Ascending aorta (tissue), 2 donors: ENCODE results near the gene RANBP10. TPM values are rescaled to one million over a fixed set of nuclear protein-coding genes. Genes with fewer than 3 reads are reported as not detected.

Experiments used
- DNase-seq, 2 donors: peaks; one replicate each; pipeline ENCODE4 v3.0.0-alpha.2; 2019; ENCODE audit warnings: low spot score in 2 of 2
- H3K27ac ChIP-seq, 2 donors: fragments of 200-600 bp; sonication (generic); one replicate each; pipeline ENCODE4 v1.5.1; 2016 to 2017; ENCODE audit warnings: mild to moderate bottlenecking in 1 of 2
- H3K27me3 ChIP-seq: fragments of 200-600 bp; sonication (generic); one replicate; pipeline ENCODE4 v1.5.1; 2017
- H3K36me3 ChIP-seq, 2 donors: fragments of 200-600 bp; sonication (generic); one replicate each; pipeline ENCODE4 v1.5.1; 2016
- H3K4me1 ChIP-seq, 2 donors: fragments of 200-600 bp; sonication (generic); one replicate each; pipeline ENCODE4 v1.5.1; 2016 to 2017; ENCODE audit warnings: mild to moderate bottlenecking in 1 of 2
- H3K4me3 ChIP-seq, 2 donors: fragments of 200-600 bp; sonication (generic); one replicate each; pipeline ENCODE4 v1.5.1; 2016 to 2017; ENCODE audit warnings: mild to moderate bottlenecking in 1 of 2
- H3K9me3 ChIP-seq, 2 donors: fragments of 200-600 bp; sonication (generic); one replicate each; pipeline ENCODE4 v1.5.1; 2016
- intact Hi-C: fragments of 100-400 bp; cut with DNase I; formaldehyde crosslinking; loops from one replicate; pipeline ENCODE4 v1.15.1; 2023
- total RNA-seq: library from RNA; depleted of rRNA; stranded (reverse); fragments of >200 nt; gene quantifications from one replicate; pipeline ENCODE4 v1.1.0, GENCODE V29; 2016
- TF ChIP-seq, protein P1 (sequence below), 3 experiments: fragments of 200-600 bp in 2 of 3; fragments of 450-650 bp in 1 of 3; sonication (generic) in 2 of 3; IDR thresholded peaks; one replicate each; pipeline ENCODE4 v1.5.1; 2016 to 2019; ENCODE audit warnings: antibody characterized with exemption in 3 of 3, mild to moderate bottlenecking in 1 of 3, moderate library complexity in 1 of 3

Gene RANBP10
- total RNA-seq, 1 donor from 2014 or later: 50.0 TPM

DNA sequence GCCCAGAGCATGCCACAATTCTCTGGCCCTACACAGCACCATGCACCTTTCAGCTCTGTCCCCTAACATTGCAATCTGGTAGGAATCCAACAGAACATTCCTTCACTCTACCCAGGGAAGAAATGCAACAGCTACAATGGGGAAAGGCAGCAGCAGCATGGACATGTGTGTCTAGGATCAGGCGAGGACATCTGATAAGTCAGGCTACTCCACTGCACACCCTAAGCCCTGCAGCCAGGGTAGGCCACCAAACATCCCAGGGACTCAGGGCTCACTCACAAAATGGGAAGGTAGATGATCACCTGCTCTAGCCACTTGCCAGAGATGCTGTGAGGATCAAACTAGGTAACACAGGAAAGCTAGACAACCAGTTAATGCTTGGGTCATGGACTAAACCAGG is 5.1 kb downstream of the RANBP10 start:
- Histone ChIP-seq H3K27ac (no peak overlapping the region), H3K4me3 (no peak overlapping the region), H3K9me3 (no peaks in the 10 kb centered on the region), H3K27me3 (no peaks in the 10 kb centered on the region), H3K36me3 (peaks cover 10 to 11% of the 10 kb centered on the region in 2 donors), H3K4me1 (peaks cover 0 to 8% of the 10 kb centered on the region in 2 donors)
- TF ChIP-seq, protein P1, sequence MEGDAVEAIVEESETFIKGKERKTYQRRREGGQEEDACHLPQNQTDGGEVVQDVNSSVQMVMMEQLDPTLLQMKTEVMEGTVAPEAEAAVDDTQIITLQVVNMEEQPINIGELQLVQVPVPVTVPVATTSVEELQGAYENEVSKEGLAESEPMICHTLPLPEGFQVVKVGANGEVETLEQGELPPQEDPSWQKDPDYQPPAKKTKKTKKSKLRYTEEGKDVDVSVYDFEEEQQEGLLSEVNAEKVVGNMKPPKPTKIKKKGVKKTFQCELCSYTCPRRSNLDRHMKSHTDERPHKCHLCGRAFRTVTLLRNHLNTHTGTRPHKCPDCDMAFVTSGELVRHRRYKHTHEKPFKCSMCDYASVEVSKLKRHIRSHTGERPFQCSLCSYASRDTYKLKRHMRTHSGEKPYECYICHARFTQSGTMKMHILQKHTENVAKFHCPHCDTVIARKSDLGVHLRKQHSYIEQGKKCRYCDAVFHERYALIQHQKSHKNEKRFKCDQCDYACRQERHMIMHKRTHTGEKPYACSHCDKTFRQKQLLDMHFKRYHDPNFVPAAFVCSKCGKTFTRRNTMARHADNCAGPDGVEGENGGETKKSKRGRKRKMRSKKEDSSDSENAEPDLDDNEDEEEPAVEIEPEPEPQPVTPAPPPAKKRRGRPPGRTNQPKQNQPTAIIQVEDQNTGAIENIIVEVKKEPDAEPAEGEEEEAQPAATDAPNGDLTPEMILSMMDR (IDR thresholded peaks at IDR 0.05): no peak
- intact Hi-C loops: loop anchor here (10.0 kb wide), 1 partner anchor 556 kb away; the partner anchor contains the start of genes FHOD1 and SLC9A5
- no peak for DNase-seq

DNA sequence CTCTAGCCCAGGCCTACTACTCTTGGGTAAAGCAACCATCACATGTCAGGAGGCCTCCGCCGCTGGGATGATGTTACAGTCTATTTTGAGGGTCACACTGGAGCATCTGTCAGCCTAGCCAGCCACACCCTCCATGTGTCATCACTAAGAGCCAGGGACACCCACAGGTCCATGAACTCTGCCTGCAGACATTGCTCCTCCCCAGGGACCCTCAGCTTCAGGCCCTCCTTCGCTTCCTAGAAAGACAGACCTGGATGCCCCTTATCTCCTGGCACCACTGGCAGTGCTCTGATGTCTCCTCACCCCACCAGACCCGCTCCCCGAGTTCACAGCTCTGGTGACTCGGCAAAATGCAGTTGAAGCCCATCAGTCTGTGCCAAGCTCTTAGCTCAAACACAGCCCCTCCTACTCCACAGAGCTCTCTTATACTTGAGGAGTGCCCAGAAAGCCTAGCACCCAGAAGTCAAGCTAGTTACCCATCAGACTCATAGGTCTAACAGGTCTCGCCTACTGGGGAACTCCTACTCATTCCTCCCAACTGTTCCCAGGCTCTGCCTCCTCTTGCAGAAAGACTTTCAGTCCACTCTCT is 5.9 kb downstream of the RANBP10 start:
- H3K4me1 ChIP-seq: peaks cover 0 to 8% of the 10 kb centered on the region in 2 donors

DNA sequence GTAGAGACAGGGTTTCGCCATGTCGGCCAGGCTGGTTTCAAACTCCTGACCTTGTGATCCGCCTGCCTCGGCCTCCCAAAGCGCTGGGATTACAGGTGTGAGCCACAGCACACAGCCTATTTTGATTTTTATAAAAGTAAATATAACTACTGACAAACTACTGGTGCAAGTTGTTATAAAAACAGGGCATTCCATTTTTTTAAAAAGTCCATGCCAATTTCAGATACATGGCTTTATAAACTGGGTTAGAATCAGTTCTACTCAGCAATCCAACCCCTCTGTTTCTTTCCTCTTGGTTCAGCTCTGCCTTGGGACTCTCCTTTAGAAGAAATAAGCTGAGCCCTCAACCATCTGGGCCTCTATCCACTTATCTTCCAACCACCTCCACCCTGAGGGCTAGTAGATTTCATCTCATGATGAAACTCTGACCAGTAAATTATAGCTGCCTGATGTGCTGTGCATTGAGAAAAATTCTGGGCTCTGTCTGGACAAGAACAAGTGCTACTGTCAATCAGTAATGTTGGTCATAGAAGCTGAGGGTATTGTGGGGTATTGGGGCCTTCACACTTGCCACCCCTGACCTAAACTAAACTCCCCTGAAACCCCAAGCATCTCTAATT is 10.2 kb downstream of the RANBP10 start:
- TF ChIP-seq, protein P1 (IDR thresholded peaks at IDR 0.05): no peak
- no peaks in the 10 kb centered on the region for H3K27me3 ChIP-seq
- no peaks in the 10 kb centered on the region for H3K9me3 ChIP-seq
- no peak overlapping the region for H3K27ac ChIP-seq
- H3K4me3 ChIP-seq: no peak overlapping the region
- DNase-seq: no peak
- H3K36me3 ChIP-seq: peaks cover 4 to 7% of the 10 kb centered on the region in 2 donors
- intact Hi-C loops: no loop called here
- no peaks in the 10 kb centered on the region for H3K4me1 ChIP-seq

More for the DNA sequence above, 5.9 kb downstream of the RANBP10 start:
- Histone ChIP-seq H3K27me3 (no peaks in the 10 kb centered on the region), H3K27ac (no peak overlapping the region), H3K4me3 (no peak overlapping the region), H3K9me3 (no peaks in the 10 kb centered on the region), H3K36me3 (peaks cover 10 to 11% of the 10 kb centered on the region in 2 donors)
- no peak for DNase-seq
- intact Hi-C loops: loop anchor here (10.0 kb wide), 1 partner anchor 556 kb away; the partner anchor contains the start of genes FHOD1 and SLC9A5
- TF ChIP-seq, protein P1 (IDR thresholded peaks at IDR 0.05): no peak

DNA sequence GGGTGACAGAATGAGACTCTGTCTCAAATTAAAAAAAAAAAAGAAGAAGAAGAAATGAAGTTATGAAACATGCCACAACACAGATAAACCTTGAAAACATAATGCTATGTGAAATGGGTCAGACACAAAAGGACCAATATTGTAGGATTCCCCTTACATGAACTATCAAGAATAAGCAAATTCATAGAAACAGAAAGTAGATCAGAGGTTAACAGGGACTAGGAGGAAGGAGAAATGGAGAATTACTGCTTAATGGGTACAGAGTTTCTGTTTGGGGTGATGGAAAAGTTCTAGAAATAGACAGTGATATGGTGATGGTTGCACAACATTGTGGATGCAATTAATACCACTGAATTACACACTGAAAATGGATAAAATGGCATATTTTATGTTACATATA is 16.3 kb downstream of the RANBP10 start:
- H3K36me3 ChIP-seq: no peaks in the 10 kb centered on the region
- H3K27ac ChIP-seq: no peak overlapping the region
- H3K4me1 ChIP-seq: no peaks in the 10 kb centered on the region
- no peak for DNase-seq
- TF ChIP-seq, protein P1 (IDR thresholded peaks at IDR 0.05): no peak
- intact Hi-C loops: no loop called here
- no peak overlapping the region for H3K4me3 ChIP-seq
- H3K27me3 ChIP-seq: no peaks in the 10 kb centered on the region
- H3K9me3 ChIP-seq: no peaks in the 10 kb centered on the region

DNA sequence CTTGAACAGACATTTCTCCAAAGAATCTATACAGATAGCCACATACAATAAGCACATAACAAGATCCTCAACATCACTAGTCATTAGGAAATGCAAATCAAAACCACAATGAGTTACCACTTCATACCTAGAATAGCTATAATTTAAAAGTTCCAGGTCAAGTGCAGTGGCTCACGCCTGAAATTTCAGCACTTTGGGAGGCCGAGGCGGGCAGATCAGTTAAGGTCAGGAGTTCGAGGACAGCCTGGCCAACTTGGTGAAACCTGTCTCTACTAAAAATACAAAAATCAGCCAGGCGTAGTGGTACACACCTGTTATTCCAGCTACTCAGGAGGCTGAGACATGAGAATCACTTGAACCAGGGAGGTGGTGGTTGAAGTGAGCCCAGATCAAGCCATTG is 19.9 kb downstream of the RANBP10 start:
- intact Hi-C loops: no loop called here
- TF ChIP-seq, protein P1 (IDR thresholded peaks at IDR 0.05): no peak
- DNase-seq: no peak
- no peak overlapping the region for H3K4me3 ChIP-seq
- H3K36me3 ChIP-seq: no peaks in the 10 kb centered on the region
- no peak overlapping the region for H3K27ac ChIP-seq
- no peaks in the 10 kb centered on the region for H3K4me1 ChIP-seq
- H3K9me3 ChIP-seq: no peaks in the 10 kb centered on the region
- no peaks in the 10 kb centered on the region for H3K27me3 ChIP-seq
